Activated T-cell treated with anti-CD3 and anti-CD28 coated beads for 24 hours (primary cell): Measurements from ENCODE around the gene TPPP.
"Not testable (repeated sequence)": the region's sequence is repeated elsewhere in the genome, so short reads cannot be mapped to it uniquely, and the experiment has no call there.

Experiments used
- DNase-seq: peaks from one replicate; pipeline ENCODE4 v3.0.0-alpha.2; 2020; ENCODE audit warnings: low read depth

Gene TPPP

GRCh38 chr5:645421-645820 is 47.7 kb downstream of the TPPP start:
- DNase-seq, result no peak

DNA sequence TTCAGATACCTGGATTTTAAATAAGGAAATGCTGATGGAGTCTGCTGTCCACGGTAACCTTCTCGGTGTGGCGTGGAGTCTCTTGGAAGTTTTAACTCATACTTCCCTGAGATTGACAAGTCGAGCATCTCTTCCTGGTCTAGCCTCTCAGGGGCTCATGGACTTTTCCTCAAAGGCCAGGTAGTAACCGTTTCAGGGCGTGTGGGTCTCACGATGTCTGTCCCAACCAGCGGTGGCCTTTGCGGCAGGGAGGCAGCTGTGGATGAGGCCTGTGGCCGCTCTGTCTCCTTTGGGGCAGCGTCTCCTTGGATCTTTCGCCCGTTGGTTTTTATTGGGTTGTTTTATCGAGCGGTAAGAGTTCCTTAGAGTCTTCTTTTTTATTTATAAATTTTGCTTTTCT is 48.2 kb downstream of the TPPP start:
- DNase-seq, result no peak

GRCh38 chr5:644509-644908 is 48.6 kb downstream of the TPPP start:
- no peak for DNase-seq

DNA sequence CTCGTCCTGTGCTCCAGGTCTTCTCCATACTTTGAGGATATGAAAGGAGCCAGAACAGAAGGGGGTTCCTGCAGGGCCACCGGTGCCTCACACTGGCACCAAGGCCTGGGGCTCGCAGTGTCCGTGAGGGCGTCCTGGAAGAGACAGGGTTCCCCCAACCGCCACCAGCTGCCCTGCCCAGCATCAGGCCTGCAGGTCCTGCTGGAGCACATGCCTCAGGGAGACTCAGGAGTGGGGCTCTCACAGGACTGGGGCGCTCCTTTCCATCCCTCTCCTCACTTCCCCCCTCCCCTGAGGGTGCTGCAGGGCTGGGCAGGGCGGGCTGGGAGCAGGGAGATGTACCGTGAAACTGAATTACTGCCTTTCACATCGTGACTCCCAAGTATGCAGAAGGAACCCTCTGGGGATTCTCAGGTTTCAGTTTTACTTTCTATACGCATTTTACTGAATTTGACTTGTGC is 49.3 kb downstream of the TPPP start:
- no peak for DNase-seq

DNA sequence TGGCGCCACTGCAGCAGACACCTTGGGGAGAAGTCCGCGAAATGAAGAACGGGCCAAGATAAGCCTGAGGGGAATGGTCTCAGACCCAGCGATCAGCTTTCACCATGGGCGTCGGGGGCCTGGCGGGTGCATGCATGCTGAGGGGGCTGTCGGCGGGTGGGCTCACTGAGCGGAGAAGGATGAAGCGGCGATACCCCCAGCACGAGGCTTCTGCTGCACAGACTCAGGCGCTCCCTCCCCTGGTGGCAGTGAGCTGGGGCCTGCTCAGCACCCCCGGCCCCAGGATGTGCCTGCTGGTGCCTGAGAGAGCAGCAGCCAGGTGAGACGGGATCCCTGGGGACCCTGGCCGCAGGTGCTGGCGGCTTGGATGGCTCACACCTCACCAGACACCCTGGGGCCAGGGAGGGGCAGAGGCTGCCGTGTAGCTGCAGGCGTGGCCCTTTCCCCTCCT is 49.8 kb downstream of the TPPP start:
- no peak for DNase-seq

DNA sequence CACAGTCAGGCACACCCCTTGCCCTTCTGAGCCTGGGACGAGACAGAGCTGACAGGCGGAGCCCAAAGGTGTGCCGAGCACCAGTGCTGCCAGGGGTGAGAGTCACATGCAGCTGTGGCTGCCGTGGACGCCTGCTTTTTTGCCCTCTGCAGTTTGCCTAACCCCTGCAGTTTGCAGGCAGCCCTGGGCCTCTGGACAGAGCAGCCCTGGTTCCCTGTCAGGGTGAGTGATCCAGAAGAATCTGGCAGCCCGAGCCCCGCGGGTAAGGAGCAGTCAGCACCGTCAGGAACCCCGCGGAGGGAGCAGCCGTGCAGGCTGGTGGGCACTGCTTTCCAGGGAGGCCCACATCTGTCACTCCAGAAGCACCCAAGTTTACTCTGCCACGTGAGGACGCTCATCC is 50.7 kb downstream of the TPPP start:
- no peak for DNase-seq

- no peak for DNase-seq
Measured at GRCh38 chr5:641331-641765, 51.8 kb downstream of the TPPP start.

DNA sequence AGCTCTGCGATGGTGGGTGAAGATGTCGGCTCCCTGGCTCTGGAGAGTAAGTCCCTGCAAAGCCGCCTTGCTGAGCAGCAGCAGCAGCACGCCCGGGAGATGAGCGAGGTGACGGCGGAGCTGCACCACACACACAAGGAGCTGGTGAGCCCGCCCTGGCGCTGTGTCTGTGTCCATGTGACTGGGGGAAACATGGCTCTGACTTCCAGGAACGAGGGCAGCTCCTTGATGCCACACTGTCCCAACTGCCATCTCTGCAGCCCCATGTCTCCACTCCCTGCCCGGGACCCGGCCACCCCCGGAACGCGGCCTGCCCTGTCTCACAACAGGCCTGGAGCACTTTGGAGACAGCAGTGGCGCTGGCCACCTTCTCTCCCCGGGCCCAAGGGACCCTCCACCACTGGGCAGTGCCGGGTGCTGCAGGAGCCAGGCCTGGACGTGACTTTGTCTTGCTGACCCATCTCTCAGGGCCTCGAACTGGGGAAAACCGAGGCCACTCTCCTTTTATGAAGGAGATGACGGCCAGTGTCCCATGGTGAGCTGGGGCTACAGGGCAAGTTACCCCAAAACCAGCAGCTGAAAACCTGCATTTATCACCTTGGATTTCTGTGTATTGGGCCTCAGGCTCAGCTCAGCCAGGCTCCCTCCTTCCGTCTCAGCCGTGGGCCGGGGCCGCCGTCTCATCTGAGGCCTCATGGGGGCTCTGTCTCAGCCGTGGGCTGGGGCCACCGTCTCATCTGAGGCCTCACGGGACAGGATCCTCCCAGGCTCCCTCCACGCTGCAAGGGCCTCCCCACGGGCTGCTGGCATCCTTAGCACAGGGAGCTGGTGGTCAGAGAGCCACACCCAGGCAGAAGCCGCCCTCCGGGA is 52.5 kb downstream of the TPPP start:
- DNase-seq, result no peak

DNA sequence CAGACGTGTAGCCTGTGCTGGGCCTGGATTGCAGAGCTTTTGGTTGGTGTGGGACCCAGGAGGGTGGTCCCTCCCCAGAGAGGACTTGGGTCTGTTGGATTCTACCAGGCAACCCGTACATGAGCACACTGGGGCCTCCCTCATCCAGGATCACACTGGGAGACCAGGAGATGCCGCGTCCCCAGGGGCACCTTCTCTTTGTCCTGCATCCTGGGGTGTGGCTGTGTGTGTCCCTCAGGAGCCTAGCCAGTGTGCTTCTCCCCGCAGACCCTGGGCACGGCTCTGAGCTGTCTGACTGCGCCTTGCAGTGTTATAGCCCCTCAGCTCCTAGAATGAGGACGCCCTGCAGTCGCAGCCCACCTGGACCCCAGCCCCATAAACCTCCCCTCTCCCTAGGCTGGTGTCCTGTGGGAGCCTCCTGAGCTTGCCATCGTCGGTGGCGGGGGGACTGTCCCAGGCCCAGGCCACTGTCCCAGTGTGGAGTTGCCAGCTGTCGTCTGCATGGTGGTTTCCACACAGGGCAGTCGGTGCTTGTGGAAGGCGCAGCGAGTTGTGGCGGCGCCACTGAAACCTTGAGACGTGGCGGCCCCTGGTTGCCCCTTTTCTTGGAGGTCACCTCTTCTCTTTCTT is 53.5 kb downstream of the TPPP start:
- no peak for DNase-seq

DNA sequence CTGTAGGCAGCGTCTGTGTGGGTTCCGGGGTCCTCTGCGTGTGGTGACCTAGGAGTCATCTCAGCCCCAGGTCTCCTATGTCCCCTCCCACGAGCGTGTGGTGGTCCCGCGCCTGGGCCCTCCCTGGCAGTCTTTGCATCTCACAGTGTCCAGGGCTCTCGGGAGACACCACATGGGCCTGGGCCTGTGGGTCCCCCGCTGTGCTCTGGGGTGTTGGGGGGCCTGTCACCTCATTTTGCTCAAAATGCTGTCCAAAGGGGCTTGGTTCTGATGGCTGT is 54.0 kb downstream of the TPPP start:
- no peak for DNase-seq

DNA sequence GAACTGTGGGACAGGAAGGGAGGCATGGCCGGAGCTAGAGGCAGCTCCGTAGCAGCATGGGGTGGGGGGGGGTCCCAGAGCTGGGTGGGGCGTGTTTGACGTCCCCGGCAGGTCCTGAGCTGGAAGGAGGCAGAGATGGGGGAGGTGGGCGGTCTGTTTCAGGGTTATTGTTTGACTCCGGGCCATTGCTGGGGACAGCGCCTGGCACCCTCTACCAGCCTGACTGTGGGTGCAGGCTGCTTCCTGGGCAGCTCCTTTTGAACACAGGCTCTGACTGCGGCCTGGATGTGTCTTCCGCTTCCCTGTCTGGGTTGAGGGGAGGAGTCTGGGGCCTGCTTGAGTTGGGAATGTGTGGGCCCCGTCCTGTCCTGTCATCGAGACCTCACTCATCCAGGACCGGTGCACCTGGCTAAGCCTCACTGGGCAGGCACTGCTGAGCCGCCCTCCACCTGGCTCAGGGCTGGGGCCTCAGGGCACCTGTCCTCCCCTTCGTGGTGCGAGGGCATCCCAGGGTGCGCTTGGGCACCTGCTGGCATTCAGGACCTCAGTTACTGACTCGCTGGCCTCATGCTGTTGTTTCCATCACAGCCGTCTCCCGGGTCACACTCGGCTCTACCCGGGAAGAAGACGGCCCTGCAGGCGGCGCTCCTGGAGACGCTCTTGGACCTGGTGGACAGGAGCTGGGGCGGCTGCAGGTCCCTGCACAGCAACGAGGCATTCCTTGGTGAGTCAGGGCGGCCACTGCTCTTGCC is 54.5 kb downstream of the TPPP start:
- no peak for DNase-seq

GRCh38 chr5:637581-638450 is 55.3 kb downstream of the TPPP start:
- no peak for DNase-seq

- no peak for DNase-seq
Measured at GRCh38 chr5:636951-637350, 56.2 kb downstream of the TPPP start.

GRCh38 chr5:635306-636055 is 57.7 kb downstream of the TPPP start:
- DNase-seq, result no peak

DNA sequence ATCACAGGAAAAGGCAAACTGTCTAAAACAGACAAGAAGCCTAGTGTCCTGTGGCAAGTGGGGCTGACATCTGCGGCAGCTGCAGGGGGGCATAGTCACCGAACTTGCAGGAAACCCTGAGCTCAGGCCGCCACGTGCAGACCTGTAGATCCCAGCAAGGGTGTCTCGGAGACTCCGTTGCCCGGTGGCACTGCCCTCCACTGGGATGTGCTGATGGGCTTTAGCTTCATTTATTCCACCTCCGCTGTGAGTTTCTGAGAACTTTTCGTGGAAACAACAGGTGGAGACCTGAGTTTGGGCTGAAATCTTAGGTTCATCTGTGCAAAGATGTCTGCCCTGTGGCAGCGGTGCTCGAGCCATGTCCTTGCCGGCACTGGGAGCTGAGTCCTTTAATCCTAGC is 59.0 kb downstream of the TPPP start:
- DNase-seq, result no peak

DNA sequence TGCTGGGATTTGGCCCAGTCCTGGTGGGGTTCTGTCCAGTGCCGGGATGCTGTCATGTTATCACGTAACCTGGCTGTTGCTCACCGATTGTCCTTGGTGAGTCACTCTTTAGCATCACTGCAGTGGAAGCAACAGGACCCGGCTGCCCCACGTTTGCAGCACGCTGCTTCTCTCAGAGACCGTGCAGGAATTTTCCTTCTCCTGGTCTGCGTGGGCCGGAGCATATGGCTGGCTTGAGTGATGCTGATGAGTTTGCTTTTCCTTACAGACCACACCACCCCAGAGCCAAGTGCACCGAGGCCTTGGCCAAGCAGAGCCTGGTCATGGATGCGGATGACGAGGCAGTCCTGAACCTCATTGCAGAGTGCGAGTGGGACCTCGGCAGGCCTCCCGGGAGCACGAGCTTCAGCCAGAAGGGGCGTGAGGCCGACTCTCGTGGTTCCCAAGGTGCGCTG is 59.6 kb downstream of the TPPP start:
- no peak for DNase-seq

DNA sequence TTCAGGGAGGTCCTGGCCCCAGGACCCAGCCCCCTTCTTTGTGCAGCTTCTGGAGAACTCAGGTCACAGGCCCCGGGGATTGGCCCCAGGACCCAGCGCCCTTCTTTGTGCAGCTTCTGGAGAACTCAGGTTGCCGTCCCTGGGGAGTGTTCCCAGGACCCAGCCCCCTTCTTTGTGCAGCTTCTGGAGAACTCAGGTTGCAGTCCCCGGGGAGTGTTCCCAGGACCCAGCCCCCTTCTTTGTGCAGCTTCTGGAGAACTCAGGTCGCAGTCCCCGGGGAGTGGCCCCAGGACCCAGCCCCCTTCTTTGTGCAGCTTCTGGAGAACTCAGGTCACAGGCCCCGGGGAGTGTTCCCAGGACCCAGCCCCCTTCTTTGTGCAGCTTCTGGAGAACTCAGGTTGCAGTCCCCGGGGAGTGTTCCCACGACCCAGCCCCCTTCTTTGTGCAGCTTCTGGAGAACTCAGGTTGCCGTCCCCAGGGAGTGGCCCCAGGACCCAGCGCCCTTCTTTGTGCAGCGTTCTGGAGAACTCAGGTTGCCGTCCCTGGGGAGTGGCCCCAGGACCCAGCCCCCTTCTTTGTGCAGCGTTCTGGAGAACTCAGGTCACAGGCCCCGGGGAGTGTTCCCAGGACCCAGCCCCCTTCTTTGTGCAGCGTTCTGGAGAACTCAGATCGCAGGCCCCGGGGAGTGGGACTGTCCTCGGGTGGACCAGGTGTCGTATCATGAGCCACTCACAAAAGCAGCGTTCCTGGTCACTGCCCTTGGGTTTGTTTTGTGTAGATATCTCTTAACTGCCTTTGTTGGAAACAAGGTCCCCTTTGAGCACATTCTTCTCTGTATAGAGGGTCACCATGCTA is 64.6 kb downstream of the TPPP start:
- not testable (repeated sequence) for DNase-seq

GRCh38 chr5:627840-628239 is 65.3 kb downstream of the TPPP start:
- DNase-seq, result no peak

DNA sequence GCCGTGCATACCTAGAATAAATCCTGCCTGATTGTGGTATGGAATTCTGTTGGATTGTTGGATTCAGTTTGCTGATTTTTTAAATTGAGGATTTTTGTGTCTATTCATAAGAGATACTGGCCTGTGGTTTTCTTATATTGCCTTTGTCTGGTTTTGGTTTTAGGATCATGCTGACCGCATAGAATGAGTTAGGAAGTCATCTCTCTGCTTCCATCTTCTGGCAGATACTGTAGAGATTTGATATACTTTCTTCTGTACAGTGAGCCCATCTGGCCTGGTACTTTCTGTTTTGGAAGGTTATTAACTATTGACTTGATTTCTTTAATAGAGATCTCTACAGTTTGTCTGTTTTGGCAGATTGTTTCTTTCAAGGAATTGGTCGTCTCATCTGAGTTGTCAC is 66.3 kb downstream of the TPPP start:
- no peak for DNase-seq

DNA sequence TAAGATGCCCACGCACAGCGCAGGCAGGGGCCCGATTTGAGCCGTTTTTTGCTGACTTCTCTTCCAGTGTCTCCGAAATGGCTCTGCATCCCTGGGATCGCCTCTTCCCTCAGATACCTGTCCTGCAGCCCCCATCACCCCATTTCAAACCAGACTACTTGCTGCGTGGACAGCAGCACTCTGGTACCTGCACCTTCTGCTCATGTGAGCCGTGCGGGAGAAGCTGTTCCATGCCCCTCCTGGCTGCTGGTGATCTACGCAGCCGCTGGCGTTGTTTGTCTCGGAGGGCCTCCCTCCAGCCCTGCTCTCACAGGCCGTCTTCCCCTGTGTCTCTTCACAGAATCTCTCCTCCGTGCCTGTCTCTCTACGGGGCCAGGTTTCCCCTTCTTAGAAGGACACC is 67.6 kb downstream of the TPPP start:
- no peak for DNase-seq

DNA sequence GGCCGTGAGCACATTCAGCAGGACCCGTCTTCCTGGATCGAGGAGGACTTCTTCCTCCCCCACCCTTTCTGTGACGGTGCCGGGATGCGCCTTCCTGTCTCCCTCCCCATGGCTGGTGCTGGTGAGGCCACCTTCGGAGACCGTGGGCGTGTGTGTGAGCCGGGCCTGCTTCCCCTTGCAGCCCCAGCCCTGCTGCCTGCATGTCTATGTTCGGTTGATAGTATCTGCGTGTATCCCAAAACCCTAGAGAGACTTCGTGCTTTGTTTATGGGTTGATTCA is 68.3 kb downstream of the TPPP start:
- no peak for DNase-seq
